GM12864 (cell line): Measurements from ENCODE around the gene MYH7.
"Not testable (repeated sequence)": the region's sequence is repeated elsewhere in the genome, so short reads cannot be mapped to it uniquely, and the experiment has no call there.

Source experiments
- DNase-seq: peaks from one replicate; pipeline ENCODE4 v3.0.0-alpha.2; 2011; ENCODE audit warnings: low read depth
- H3K4me3 ChIP-seq: 2 replicates; pipeline ENCODE4 v1.5.1; 2011; ENCODE audit warnings: mild to moderate bottlenecking, low read depth, low read length, control low read depth
- TF ChIP-seq, protein P1 (sequence below): IDR thresholded peaks from 2 replicates; pipeline ENCODE4 v1.5.1; 2011; ENCODE audit warnings: low read depth, mild to moderate bottlenecking, moderate library complexity, low read length, control low read depth, inconsistent platforms; ENCODE audit errors: missing control alignments

MYH7 gene

DNA sequence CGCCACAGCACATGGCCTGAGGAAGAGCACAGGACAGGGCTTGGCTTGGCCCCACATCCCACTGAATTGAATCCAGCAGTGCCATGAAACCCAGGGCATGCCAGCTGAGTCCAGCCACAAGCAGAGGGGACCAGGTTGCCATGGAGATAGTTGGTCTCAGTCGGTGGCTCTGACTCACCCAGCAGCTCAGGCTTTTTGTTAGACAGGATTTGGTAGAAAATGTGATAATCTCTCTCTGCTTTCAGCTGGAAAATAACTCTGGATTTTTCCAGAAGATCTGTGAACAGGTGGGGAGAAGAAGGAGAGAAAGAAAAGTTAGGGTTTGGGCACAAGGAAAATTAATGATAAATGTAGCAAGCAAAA, 4.8 kb downstream of the MYH7 start:
- H3K4me3 ChIP-seq, result no peak overlapping the region
- TF ChIP-seq, protein P1, sequence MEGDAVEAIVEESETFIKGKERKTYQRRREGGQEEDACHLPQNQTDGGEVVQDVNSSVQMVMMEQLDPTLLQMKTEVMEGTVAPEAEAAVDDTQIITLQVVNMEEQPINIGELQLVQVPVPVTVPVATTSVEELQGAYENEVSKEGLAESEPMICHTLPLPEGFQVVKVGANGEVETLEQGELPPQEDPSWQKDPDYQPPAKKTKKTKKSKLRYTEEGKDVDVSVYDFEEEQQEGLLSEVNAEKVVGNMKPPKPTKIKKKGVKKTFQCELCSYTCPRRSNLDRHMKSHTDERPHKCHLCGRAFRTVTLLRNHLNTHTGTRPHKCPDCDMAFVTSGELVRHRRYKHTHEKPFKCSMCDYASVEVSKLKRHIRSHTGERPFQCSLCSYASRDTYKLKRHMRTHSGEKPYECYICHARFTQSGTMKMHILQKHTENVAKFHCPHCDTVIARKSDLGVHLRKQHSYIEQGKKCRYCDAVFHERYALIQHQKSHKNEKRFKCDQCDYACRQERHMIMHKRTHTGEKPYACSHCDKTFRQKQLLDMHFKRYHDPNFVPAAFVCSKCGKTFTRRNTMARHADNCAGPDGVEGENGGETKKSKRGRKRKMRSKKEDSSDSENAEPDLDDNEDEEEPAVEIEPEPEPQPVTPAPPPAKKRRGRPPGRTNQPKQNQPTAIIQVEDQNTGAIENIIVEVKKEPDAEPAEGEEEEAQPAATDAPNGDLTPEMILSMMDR, result no peak
- no peak for DNase-seq

DNA sequence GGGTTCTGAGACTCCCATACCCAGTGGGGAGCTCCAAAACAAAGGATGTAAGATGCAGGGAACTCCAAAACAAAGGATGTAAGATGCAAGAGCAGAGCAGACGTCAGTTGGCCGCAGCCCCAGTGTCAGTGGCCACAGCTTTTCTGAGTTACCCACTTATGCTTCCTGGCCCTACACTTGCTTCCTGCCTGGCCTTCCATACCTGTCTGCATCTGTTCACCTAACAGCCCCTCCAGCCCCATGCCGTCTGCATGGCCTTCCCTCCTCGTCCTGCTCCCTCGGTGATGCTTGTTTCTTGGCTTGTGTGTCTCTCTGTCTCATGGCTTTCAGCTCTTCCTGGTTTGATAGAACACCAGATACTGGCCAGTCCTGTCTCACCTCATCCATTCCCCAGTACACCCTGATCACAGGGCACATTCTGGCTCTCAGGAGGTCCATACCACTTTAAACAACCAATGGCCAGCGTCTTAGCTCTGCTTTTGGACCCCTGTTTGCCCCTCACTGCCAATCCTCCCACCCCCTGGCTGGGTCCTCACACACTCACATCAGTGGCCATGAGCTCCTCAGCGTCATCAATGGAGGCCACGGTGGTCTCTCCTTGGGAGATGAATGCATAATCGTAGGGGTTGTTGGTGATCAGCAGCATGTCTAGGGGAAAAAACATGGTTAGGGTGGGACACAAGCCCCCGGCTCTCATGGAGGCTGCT, 5.3 kb downstream of the MYH7 start:
- DNase-seq, result no peak
- no peak overlapping the region for H3K4me3 ChIP-seq
- TF ChIP-seq, protein P1, result no peak

DNA sequence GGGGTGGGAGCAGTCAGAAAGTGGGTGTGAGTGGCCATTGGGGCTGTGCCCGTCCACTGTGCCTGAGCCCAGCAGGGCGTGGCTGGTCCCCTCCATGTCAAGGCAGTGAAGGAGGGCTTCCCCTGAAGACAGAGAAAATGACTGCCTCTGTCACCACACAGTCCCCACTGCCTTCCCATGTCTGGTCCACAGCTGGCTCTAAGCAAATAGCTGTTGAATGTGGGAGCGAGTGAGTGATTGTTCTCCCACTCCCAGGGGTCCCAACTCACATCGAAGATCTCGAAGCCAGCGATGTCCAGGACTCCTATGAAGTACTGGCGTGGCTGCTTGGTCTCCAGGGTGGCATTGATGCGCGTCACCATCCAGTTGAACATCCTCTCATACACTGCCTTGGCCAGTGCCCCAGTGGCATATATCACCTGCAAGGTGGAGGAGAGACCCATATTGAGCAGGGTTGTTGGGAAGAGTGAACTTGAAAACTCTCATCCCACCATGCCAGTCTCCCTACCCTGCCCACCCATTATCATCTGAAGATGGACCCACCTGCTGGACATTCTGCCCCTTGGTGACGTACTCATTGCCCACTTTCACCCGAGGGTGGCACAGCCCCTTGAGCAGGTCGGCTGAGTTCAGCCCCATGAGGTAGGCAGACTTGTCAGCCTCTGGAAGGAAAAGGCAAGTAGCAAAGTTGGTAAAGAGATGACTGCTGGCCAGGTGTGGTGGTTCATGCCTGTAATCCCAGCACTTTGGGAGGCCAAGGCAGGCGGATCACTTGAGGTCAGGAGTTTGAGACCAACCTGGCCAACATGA, 6.6 kb downstream of the MYH7 start:
- H3K4me3 ChIP-seq, result no peak overlapping the region
- no peak for DNase-seq
- TF ChIP-seq, protein P1, result no peak

DNA sequence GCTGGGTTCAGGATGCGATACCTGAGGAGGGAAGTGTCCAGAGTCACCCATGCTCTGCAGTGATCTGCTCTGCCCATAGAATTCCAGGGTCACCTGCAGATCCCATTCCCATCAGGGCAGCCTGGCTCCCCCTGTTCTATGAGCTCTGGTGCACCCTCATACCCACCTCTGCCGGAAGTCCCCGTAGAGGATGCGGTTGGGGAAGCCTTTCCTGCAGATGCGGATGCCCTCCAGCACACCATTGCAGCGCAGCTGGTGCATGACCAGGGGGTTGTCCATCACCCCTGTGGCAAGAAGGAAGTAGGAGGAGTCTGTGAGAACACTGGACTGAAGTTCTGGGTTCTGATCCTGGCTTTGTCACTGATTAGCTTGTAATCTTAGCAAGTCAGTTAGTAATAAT, 9.7 kb downstream of the MYH7 start:
- not testable (repeated sequence) for H3K4me3 ChIP-seq, DNase-seq

DNA sequence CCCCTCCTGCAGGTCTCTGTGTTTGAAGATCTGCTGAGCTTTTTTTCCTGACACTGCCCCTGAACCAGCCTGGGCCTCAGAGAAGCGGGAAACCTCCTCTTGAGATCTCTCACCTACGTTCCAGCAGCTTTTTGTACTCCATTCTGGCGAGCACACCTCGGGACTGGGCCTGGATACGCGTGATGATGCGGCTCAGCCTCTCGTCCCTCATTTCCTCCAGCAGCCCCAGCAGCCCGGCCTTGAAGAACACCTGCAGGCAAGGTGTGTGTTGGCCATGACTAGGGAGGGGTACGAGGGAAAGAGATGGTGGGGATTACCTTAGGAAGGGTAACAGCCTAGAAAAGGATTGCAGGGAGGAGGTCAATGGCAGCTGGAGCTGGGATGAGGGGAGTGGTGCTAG, 10.3 kb downstream of the MYH7 start:
- H3K4me3 ChIP-seq, result no peak overlapping the region
- DNase-seq, result no peak
- TF ChIP-seq, protein P1, result no peak

GRCh38 chr14:23423657-23424056, 11.8 kb downstream of the MYH7 start:
- no peak for DNase-seq
- no peak overlapping the region for H3K4me3 ChIP-seq
- TF ChIP-seq, protein P1, result no peak

GRCh38 chr14:23421594-23421993, 13.9 kb downstream of the MYH7 start:
- TF ChIP-seq, protein P1, result no peak
- no peak overlapping the region for H3K4me3 ChIP-seq
- no peak for DNase-seq

DNA sequence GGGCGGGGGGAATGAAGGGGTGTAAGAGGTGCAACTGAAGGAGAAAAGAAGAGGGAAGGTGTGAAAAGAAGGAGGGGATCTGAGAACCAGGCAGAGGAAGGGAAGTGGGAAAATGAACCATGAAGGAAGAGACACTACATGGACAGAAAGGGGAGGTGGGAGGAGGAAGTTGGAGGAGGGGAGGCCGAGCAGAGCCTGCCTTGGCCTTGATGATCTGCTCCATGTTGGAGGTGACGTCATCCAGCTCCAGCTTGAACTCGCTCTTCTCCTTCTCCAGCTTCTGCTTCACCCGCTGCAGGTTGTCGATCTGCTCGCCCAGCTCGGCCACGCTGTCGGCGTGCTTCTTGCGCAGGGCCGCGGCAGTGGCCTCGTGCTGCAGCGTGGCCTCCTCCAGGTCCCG, 15.8 kb downstream of the MYH7 start:
- not testable (repeated sequence) for H3K4me3 ChIP-seq, DNase-seq
